ENCODE data around the gene FUOM.

The FUOM gene

GRCh38 chr10:133312016-133312768, 45.6 kb downstream of the FUOM start:
- Mint-ChIP-seq H3K4me1 (ENCODE audit: low read depth) (peaks cover 20% of the 10 kb centered on the region), H3K27me3 (ENCODE audit: low read depth) (no peaks in the 10 kb centered on the region), H3K9me3 (no peaks in the 10 kb centered on the region), H3K36me3 (ENCODE audit: low read depth) (peaks cover 11% of the 10 kb centered on the region), H3K4me3 (no peak overlapping the region), H3K27ac (no peak overlapping the region)

DNA sequence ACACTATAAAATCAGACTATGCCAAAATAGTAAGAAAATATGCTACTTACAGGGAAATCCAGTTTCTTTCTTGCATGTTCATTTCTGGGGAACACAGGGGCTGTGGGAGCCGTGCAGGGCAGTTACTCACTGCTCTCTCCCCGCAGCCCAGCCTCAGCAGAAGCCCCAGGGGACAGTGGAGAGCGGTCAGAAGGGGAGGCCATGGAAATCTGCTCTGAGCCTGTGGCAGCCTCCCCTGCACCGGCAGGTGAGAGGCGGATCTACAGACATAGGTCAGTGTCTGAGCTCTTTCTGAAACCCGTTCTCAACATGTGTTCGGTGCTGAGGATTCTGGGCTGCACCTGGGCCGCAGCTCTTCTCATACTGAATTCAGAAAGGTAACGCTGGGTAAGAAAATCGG, 46.2 kb downstream of the FUOM start:
- Mint-ChIP-seq H3K4me3 (no peak overlapping the region), H3K9me3 (no peaks in the 10 kb centered on the region), H3K36me3 (ENCODE audit: low read depth) (peaks cover 11% of the 10 kb centered on the region), H3K27ac (no peak overlapping the region), H3K4me1 (ENCODE audit: low read depth) (peaks cover 22% of the 10 kb centered on the region), H3K27me3 (ENCODE audit: low read depth) (no peaks in the 10 kb centered on the region)

GRCh38 chr10:133310789-133311188, 47.0 kb downstream of the FUOM start:
- H3K36me3 Mint-ChIP-seq (ENCODE audit: low read depth): peaks cover 11% of the 10 kb centered on the region
- peaks cover 20% of the 10 kb centered on the region for H3K4me1 Mint-ChIP-seq (ENCODE audit: low read depth)
- H3K27ac Mint-ChIP-seq: no peak overlapping the region
- H3K27me3 Mint-ChIP-seq (ENCODE audit: low read depth): no peaks in the 10 kb centered on the region
- no peaks in the 10 kb centered on the region for H3K9me3 Mint-ChIP-seq
- H3K4me3 Mint-ChIP-seq: peak overlapping the region; percentile 4

- Mint-ChIP-seq H3K27me3 (ENCODE audit: low read depth) (no peaks in the 10 kb centered on the region), H3K4me1 (ENCODE audit: low read depth) (peaks cover 20% of the 10 kb centered on the region), H3K4me3 (peak overlapping the region; percentile 4), H3K27ac (no peak overlapping the region), H3K36me3 (ENCODE audit: low read depth) (peaks cover 11% of the 10 kb centered on the region), H3K9me3 (no peaks in the 10 kb centered on the region)
These were observed 47.4 kb downstream of the FUOM start for GRCh38 chr10:133310399-133310755.

GRCh38 chr10:133309720-133310398, 48.0 kb downstream of the FUOM start:
- H3K27ac Mint-ChIP-seq: no peak overlapping the region
- H3K4me1 Mint-ChIP-seq (ENCODE audit: low read depth): peaks cover 21% of the 10 kb centered on the region
- H3K27me3 Mint-ChIP-seq (ENCODE audit: low read depth): no peaks in the 10 kb centered on the region
- peak overlapping the region; percentile 73 for H3K4me3 Mint-ChIP-seq
- H3K36me3 Mint-ChIP-seq (ENCODE audit: low read depth): peaks cover 11% of the 10 kb centered on the region
- H3K9me3 Mint-ChIP-seq: no peaks in the 10 kb centered on the region

- Mint-ChIP-seq H3K27ac (peak overlapping the region; percentile 74), H3K9me3 (no peaks in the 10 kb centered on the region), H3K36me3 (ENCODE audit: low read depth) (peaks cover 11% of the 10 kb centered on the region), H3K4me1 (ENCODE audit: low read depth) (peaks cover 20% of the 10 kb centered on the region), H3K27me3 (ENCODE audit: low read depth) (no peaks in the 10 kb centered on the region), H3K4me3 (peak overlapping the region; percentile 73)
These were observed 48.6 kb downstream of the FUOM start for GRCh38 chr10:133309100-133309719.

DNA sequence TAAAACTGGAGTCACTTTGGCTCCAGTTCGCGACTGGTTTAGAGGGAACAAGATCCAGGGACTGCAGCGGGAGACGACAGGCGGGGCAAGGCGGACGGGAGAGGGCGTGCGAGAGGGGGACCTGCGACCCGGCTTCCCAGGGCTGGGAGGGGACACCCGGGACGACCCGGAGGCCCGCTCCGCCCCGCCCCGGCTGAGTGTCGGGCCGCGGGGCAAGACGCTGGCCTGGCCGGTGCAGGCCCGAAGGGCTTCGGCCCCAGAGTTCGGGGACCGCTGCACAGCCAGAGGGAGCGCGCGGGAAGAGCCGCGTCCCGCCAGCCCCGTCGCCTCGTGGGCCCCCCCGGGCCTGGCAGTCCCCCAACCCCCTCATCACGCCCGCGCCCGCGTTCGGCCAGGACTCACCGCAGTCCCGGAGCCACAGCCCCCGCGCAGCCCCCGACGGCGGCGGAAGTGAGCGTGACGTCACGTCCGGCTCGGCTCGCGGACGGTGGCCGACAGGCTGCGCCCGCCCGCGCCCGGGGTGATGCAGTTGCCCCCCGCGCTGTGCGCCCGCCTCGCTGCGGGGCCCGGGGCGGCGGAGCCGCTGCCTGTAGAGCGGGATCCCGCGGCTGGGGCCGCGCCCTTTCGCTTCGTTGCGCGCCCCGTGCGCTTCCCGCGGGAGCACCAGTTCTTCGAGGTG, 49.3 kb downstream of the FUOM start, which contains the start of the genes TUBGCP2 and ZNF511:
TSS of gene TUBGCP2 (minus strand) at position 452 of the 679 bp plus-strand sequence. CDS start 5,931 bp downstream, outside the sequence.
TSS of gene ZNF511 (plus strand) at position 494 of the 679 bp plus-strand sequence. CDS start at position 524, 30 bp downstream.
- Mint-ChIP-seq H3K4me1 (ENCODE audit: low read depth) (peaks cover 20% of the 10 kb centered on the region), H3K27me3 (ENCODE audit: low read depth) (no peaks in the 10 kb centered on the region), H3K27ac (peak within 1 kb of the TSS; percentile 99), H3K4me3 (peak within 1 kb of the TSS; percentile 97), H3K9me3 (no peaks in the 10 kb centered on the region), H3K36me3 (ENCODE audit: low read depth) (peaks cover 12% of the 10 kb centered on the region)

- Mint-ChIP-seq H3K4me3 (peak overlapping the region; percentile 97), H3K36me3 (ENCODE audit: low read depth) (peaks cover 12% of the 10 kb centered on the region), H3K4me1 (ENCODE audit: low read depth) (peaks cover 20% of the 10 kb centered on the region), H3K27me3 (ENCODE audit: low read depth) (no peaks in the 10 kb centered on the region), H3K27ac (peak overlapping the region; percentile 99), H3K9me3 (no peaks in the 10 kb centered on the region)
These were observed 49.9 kb downstream of the FUOM start for GRCh38 chr10:133307776-133308420.

DNA sequence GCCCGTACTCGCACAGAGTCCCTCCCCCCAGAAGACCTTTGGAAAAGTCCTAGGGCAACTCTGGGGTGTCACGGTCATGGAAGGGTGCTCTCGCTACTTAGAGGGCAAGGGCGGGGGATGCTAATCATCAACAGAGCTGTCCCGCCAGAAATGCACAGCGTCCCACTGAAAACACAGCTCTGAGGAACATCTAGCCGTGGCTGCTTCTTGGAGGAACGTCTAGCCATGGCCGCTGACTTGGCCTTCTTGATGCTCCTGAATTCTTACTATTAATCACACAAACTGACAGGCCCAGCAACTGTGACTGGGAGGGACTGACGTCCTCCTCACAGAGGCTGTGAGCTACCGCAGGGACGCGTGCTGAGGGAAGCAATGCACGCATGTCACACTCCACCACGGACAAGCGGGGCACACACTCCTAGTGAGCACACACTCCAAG, 50.9 kb downstream of the FUOM start:
- no peaks in the 10 kb centered on the region for H3K27me3 Mint-ChIP-seq (ENCODE audit: low read depth)
- no peaks in the 10 kb centered on the region for H3K9me3 Mint-ChIP-seq
- peak overlapping the region; percentile 37 for H3K4me3 Mint-ChIP-seq
- peaks cover 14% of the 10 kb centered on the region for H3K36me3 Mint-ChIP-seq (ENCODE audit: low read depth)
- H3K27ac Mint-ChIP-seq: peak overlapping the region; percentile 55
- H3K4me1 Mint-ChIP-seq (ENCODE audit: low read depth): peaks cover 20% of the 10 kb centered on the region

GRCh38 chr10:133306097-133306476, 51.7 kb downstream of the FUOM start:
- H3K36me3 Mint-ChIP-seq (ENCODE audit: low read depth): peaks cover 13% of the 10 kb centered on the region
- peaks cover 20% of the 10 kb centered on the region for H3K4me1 Mint-ChIP-seq (ENCODE audit: low read depth)
- no peak overlapping the region for H3K27ac Mint-ChIP-seq
- no peaks in the 10 kb centered on the region for H3K27me3 Mint-ChIP-seq (ENCODE audit: low read depth)
- H3K4me3 Mint-ChIP-seq: no peak overlapping the region
- no peaks in the 10 kb centered on the region for H3K9me3 Mint-ChIP-seq
